GM23248 (cell line): ENCODE data around the gene MYO5A. TPM values are rescaled to one million over a fixed set of nuclear protein-coding genes. Genes with fewer than 3 reads are reported as not detected.

Experiments
- DNase-seq: peaks from one replicate; pipeline ENCODE4 v3.0.0-alpha.2; 2015
- H2AFZ ChIP-seq: fragments of 200-600 bp; sonication (generic); 2 replicates; pipeline ENCODE4 v1.6.1; 2016; ENCODE audit warnings: antibody characterized with exemption
- H3F3A ChIP-seq: fragments of 200-600 bp; sonication (generic); 2 replicates; pipeline ENCODE4 v1.6.1; 2016; ENCODE audit warnings: mild to moderate bottlenecking, antibody characterized with exemption, mixed run types; ENCODE audit not compliant: insufficient read depth
- H3K27ac ChIP-seq: fragments of 200-600 bp; sonication (generic); 2 replicates; pipeline ENCODE4 v1.5.1; 2016; ENCODE audit warnings: mild to moderate bottlenecking
- H3K27me3 ChIP-seq: fragments of 200-600 bp; sonication (generic); replicated peaks from 2 replicates; pipeline ENCODE4 v1.6.1; 2016; ENCODE audit warnings: mild to moderate bottlenecking; ENCODE audit not compliant: insufficient read depth
- H3K36me3 ChIP-seq: fragments of 200-600 bp; sonication (generic); 2 replicates; pipeline ENCODE4 v1.6.1; 2016; ENCODE audit warnings: low read depth, mild to moderate bottlenecking
- H3K4me1 ChIP-seq: fragments of 200-600 bp; sonication (generic); 2 replicates; pipeline ENCODE4 v1.6.1; 2016; ENCODE audit warnings: mild to moderate bottlenecking; ENCODE audit not compliant: insufficient read depth
- H3K4me2 ChIP-seq: fragments of 200-600 bp; sonication (generic); one replicate; pipeline ENCODE4 v1.6.1; 2016; ENCODE audit warnings: mild to moderate bottlenecking; ENCODE audit not compliant: unreplicated experiment
- H3K4me3 ChIP-seq: fragments of 200-600 bp; sonication (generic); 2 replicates; pipeline ENCODE4 v1.5.1; 2016; ENCODE audit warnings: mild to moderate bottlenecking
- H3K79me2 ChIP-seq: fragments of 200-600 bp; sonication (generic); 2 replicates; pipeline ENCODE4 v1.6.1; 2016; ENCODE audit warnings: mild to moderate bottlenecking; ENCODE audit not compliant: insufficient read depth
- H3K9ac ChIP-seq: fragments of 200-600 bp; sonication (generic); 2 replicates; pipeline ENCODE4 v1.6.1; 2016; ENCODE audit warnings: mild to moderate bottlenecking
- H3K9me2 ChIP-seq: fragments of 200-600 bp; sonication (generic); 2 replicates; pipeline ENCODE4 v1.6.1; 2016; ENCODE audit warnings: mixed run types, mild to moderate bottlenecking, moderate library complexity; ENCODE audit not compliant: insufficient read depth
- H3K9me3 ChIP-seq: fragments of 200-600 bp; sonication (generic); one replicate; pipeline ENCODE4 v1.6.1; 2017; ENCODE audit warnings: low read depth
- H4K20me1 ChIP-seq: fragments of 200-600 bp; sonication (generic); 2 replicates; pipeline ENCODE4 v1.6.0; 2016; ENCODE audit not compliant: insufficient read depth
- EZH2 ChIP-seq: fragments of 200-600 bp; sonication (generic); IDR thresholded peaks from 2 replicates; pipeline ENCODE4 v1.6.1; 2018; ENCODE audit warnings: antibody characterized with exemption, mild to moderate bottlenecking; ENCODE audit not compliant: insufficient read depth, poor library complexity, severe bottlenecking
- EZH2phosphoT487 ChIP-seq: fragments of 200-600 bp; sonication (generic); IDR thresholded peaks from 2 replicates; pipeline ENCODE4 v1.6.1; 2018; ENCODE audit warnings: antibody characterized with exemption, moderate library complexity, mild to moderate bottlenecking, low read depth; ENCODE audit not compliant: insufficient read depth
- WGBS, 2 experiments: methylation state at CpG; one replicate each; pipeline ENCODE4 v1.1.6; 2015 to 2017; ENCODE audit warnings: low lambda C conversion rate in 2 of 2, low coverage in 1 of 2; ENCODE audit errors: missing lambda C conversion rate in 2 of 2; 5-methylcytosine and 5-hydroxymethylcytosine counted together
- in situ Hi-C: fragments of 300-500 bp; cut with MboI; formaldehyde crosslinking; loops from 2 replicates; pipeline ENCODE4 v1.15.0; 2020
- polyA plus RNA-seq: library from polyadenylated mRNA; unstranded; fragments of >200 nt; fragmentation: Nextera tagmentation; extraction: Ambion mirVana; gene quantifications from 2 replicates; pipeline ENCODE4 v1.2.1, GENCODE V29; 2016
- total RNA-seq: library from RNA; depleted of rRNA; stranded (reverse); fragments of >200 nt; shearing (Covaris generic); gene quantifications from 2 replicates; pipeline ENCODE4 v1.2.3, GENCODE V29; 2014

Gene MYO5A
- total and polyA plus RNA-seq, 2 experiments from 2014 or later = 12.1 to 33.3 TPM

- H3K79me2 ChIP-seq = peaks cover 71% of the 10 kb centered on the region
- H3K27ac ChIP-seq = no peak overlapping the region
- no peak overlapping the region for H2AFZ ChIP-seq
- H3F3A ChIP-seq = 0 out of 2 replicates have a peak, but pooled peaks cover 8% of the 10 kb centered on the region
- H3K27me3 ChIP-seq = no peaks in the 10 kb centered on the region
- no peaks in the 10 kb centered on the region for H3K9me3 ChIP-seq
- in situ Hi-C loops = no loop called here
- 57 to 62% methylated on average over 6 of the region's 6 CpGs for WGBS, 2 experiments
- H3K4me2 ChIP-seq = peak overlapping the region; percentile 36
- TF ChIP-seq EZH2 (no peak), EZH2phosphoT487 (no peak)
- no peaks in the 10 kb centered on the region for H3K9me2 ChIP-seq
- H4K20me1 ChIP-seq = no peaks in the 10 kb centered on the region
- peak; percentile 72 for DNase-seq
- no peak overlapping the region for H3K9ac ChIP-seq
- H3K4me3 ChIP-seq = no peak overlapping the region
- H3K36me3 ChIP-seq = no peaks in the 10 kb centered on the region
- peaks cover 15% of the 10 kb centered on the region; the same call in 1 of the 2 replicates for H3K4me1 ChIP-seq
Observed at GRCh38 chr15:52496776-52497470, 31.8 kb downstream of the MYO5A start.

- Histone ChIP-seq H3F3A (0 out of 2 replicates have a peak, but pooled peaks cover 8% of the 10 kb centered on the region), H3K9me3 (no peaks in the 10 kb centered on the region), H3K4me3 (no peak overlapping the region), H3K4me1 (peaks cover 22% of the 10 kb centered on the region), H3K9me2 (no peaks in the 10 kb centered on the region), H2AFZ (no peak overlapping the region), H3K4me2 (peak overlapping the region; percentile 36), H4K20me1 (no peaks in the 10 kb centered on the region), H3K27me3 (no peaks in the 10 kb centered on the region), H3K9ac (no peak overlapping the region), H3K36me3 (no peaks in the 10 kb centered on the region), H3K79me2 (peaks cover 69% of the 10 kb centered on the region), H3K27ac (no peak overlapping the region)
- no peak for TF ChIP-seq EZH2phosphoT487
- no peak for TF ChIP-seq EZH2
- 73% methylated on average over 4 of the region's 4 CpGs for whole genome bisulfite sequencing, 2 experiments
- no peak for DNase-seq
- in situ Hi-C loops = no loop called here
Observed at GRCh38 chr15:52496175-52496574, 32.5 kb downstream of the MYO5A start.

GRCh38 chr15:52495125-52495524, 33.6 kb downstream of the MYO5A start:
- no peaks in the 10 kb centered on the region for H3K9me3 ChIP-seq
- H3K27me3 ChIP-seq = no peaks in the 10 kb centered on the region
- H3K4me1 ChIP-seq = peaks cover 25% of the 10 kb centered on the region

GRCh38 chr15:52493968-52494367, 34.7 kb downstream of the MYO5A start:
- no peak overlapping the region for H3K27ac ChIP-seq
- H4K20me1 ChIP-seq = no peaks in the 10 kb centered on the region
- peak; percentile 26 for DNase-seq
- H3K4me1 ChIP-seq = peaks cover 25% of the 10 kb centered on the region
- peaks cover 70% of the 10 kb centered on the region for H3K79me2 ChIP-seq
- H3K27me3 ChIP-seq = no peaks in the 10 kb centered on the region
- 0 out of 2 replicates have a peak, but pooled peaks cover 8% of the 10 kb centered on the region for H3F3A ChIP-seq
- no peak for TF ChIP-seq EZH2phosphoT487
- in situ Hi-C loops = no loop called here
- no peaks in the 10 kb centered on the region for H3K9me2 ChIP-seq
- H3K9me3 ChIP-seq = no peaks in the 10 kb centered on the region
- no peak overlapping the region for H3K4me3 ChIP-seq
- H3K9ac ChIP-seq = no peak overlapping the region
- H3K36me3 ChIP-seq = no peaks in the 10 kb centered on the region
- no peak overlapping the region for H2AFZ ChIP-seq
- H3K4me2 ChIP-seq = no peak overlapping the region
- 91 to 94% methylated on average over 3 of the region's 3 CpGs for WGBS, 2 experiments

More at GRCh38 chr15:52495125-52495524, 33.6 kb downstream of the MYO5A start:
- 0 out of 2 replicates have a peak, but pooled peaks cover 8% of the 10 kb centered on the region for H3F3A ChIP-seq
- H3K27ac ChIP-seq = no peak overlapping the region
- TF ChIP-seq EZH2 = no peak
- no peak for TF ChIP-seq EZH2phosphoT487
- no peak overlapping the region for H3K4me2 ChIP-seq
- H4K20me1 ChIP-seq = no peaks in the 10 kb centered on the region
- H3K36me3 ChIP-seq = no peaks in the 10 kb centered on the region
- DNase-seq = no peak
- H3K9me2 ChIP-seq = no peaks in the 10 kb centered on the region
- no peak overlapping the region for H3K9ac ChIP-seq
- in situ Hi-C loops = no loop called here
- H2AFZ ChIP-seq = no peak overlapping the region
- no peak overlapping the region for H3K4me3 ChIP-seq
- H3K79me2 ChIP-seq = peaks cover 68% of the 10 kb centered on the region
